ENCODE measurements around the gene FLOT1. TPM values are rescaled to one million over a fixed set of nuclear protein-coding genes. Genes with fewer than 3 reads are reported as not detected.

The FLOT1 gene, protein sequence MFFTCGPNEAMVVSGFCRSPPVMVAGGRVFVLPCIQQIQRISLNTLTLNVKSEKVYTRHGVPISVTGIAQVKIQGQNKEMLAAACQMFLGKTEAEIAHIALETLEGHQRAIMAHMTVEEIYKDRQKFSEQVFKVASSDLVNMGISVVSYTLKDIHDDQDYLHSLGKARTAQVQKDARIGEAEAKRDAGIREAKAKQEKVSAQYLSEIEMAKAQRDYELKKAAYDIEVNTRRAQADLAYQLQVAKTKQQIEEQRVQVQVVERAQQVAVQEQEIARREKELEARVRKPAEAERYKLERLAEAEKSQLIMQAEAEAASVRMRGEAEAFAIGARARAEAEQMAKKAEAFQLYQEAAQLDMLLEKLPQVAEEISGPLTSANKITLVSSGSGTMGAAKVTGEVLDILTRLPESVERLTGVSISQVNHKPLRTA
- 50.6 TPM for total RNA-seq

DNA sequence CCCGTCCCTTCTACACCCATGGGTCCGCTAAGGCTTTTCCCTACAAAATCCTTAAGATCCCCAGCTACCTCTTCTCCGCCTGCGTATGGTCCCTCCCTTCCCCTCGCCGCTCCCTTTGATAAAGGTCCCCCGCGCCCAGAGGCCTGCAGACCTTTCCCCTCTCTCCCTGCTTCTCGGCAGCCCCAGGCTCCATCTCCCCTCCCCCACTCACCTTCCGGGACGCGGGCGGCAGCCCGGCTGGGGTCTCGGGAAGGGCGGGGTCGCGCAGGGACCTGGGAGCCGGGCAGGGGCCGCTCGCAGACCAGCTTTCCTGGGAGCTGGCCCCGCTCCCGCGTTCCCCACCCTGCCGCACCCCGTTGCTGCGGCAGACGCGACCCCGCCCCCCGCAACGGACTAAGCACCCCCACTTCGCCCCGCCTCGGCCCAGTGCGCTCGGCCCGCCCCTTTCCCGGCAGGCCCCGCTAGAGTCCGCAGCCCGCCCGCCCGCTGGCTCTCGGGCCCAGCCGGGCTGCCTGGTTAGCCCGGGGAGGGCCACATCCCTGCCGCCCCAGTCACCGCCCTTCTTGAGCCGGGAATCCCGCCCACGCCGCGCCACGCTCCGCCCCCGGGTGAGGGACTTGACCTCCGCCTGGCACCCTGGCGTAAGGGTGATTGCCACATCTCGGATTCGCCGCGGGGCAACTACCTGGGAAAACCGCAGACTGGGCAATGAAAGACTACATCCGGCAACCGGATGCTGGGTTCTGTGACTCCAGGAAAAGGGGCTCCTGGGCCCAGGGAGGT, at the start of gene FLOT1:
Gene FLOT1 (minus strand): TSS at position 372 of the 783 bp plus-strand sequence. CDS start 498 bp downstream, outside the sequence.
- peak in 2 of 3 donors; percentile 78 to 87 for DNase-seq (ENCODE audit: low read depth in 2 of 3, low spot score in 2 of 3)

DNA sequence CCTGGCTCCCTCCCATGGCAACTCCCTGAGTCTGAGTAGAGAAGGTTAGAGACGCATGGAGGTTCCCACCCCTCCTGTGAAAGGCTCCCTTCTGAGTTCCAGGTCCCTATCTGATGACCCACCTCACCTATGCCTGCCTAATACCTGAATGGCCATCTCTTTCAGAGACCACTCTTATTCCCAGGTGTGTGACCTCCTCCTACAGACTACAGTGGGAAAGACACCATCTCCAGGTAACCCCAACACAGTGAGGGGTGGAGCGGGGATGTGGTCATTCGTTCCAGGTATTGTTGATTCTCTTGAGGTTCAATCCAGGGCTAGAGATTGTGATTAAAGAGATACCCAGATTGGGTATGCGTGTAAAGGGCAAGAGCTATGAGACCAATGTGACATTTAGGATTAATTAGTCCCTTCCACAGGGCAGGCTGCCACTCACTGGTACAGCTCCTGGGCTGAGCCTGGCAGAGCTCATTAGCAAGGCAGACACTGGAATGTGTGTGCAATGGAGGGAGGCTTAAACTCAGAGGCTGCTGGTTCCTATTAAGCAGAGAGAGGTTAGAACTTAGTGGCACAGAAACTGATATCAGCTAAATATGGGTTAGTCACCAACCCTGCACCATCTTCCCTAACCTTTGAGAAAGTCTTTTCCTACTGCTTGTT, 48.4 kb upstream of the FLOT1 start:
- no peak for DNase-seq (ENCODE audit: low read depth in 2 of 3, low spot score in 2 of 3)

DNA sequence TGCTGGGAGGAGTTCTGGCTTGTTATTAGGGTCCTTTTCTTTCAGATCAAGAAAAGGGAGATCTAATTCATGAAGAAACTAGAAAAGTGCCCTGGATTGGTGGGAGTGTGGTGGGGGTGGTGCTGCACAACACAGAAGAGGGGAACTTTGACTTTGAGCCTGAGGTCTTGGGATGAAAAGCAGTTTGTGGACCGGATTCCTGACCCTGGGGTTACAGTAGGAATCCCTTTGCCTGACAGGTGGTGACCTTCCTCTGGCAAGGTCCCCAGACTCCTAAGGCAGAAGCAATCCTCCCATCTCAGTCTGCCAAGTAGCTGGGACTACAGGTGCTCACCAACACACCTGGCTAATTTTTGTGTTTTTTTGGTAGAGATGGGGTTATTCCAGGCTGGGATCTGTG, 47.1 kb upstream of the FLOT1 start:
- DNase-seq (ENCODE audit: low read depth in 2 of 3, low spot score in 2 of 3), result no peak

DNA sequence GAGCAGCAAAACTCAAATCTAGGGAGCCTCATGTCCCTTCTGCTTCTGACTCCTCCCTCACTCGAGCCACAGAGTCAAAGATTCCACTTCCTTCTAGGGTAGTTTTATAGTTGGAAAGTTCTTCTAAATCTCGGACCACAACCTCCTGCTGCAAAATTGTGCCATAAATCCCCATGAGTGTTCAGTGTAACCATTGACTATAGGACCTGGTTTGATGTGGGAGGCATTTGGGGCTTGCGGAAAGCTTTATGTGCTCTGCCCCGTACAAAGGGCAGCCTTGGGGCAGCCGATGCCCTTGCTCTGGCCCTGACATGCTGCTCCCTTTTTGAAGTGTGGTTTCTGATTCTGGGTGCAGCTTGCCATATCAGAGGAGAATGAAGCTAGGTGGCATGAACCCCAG, 45.5 kb upstream of the FLOT1 start:
- peak in 1 of 3 donors; percentile 48 for DNase-seq (ENCODE audit: low read depth in 2 of 3, low spot score in 2 of 3)

DNA sequence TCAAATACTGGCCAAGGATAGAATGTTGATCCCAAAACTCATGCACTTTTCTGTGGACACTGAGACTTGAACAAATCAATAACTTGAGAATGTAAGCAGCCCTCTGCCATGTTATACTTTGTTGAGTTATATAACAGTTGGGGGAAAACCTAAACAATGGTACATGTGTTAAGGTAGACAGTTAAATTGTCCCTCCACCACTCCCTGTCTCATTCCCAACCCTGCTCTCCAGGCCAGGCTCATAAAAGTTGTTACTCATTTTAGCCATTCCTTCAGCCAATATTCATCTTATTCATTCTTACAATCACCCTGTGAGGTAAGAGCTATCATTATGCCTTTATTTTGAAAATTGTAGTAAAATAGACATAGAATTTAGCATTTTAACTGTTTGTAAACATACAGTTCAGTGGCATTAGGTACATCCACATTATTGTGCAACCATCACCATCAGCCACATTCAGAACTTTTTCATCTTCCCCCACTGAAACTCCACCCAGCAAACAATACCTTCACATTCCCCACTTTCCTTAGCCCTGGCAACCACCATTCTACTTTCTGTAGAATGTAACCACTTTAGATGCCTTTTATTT, 40.0 kb upstream of the FLOT1 start:
- DNase-seq (ENCODE audit: low read depth in 2 of 3, low spot score in 2 of 3), result no peak

DNA sequence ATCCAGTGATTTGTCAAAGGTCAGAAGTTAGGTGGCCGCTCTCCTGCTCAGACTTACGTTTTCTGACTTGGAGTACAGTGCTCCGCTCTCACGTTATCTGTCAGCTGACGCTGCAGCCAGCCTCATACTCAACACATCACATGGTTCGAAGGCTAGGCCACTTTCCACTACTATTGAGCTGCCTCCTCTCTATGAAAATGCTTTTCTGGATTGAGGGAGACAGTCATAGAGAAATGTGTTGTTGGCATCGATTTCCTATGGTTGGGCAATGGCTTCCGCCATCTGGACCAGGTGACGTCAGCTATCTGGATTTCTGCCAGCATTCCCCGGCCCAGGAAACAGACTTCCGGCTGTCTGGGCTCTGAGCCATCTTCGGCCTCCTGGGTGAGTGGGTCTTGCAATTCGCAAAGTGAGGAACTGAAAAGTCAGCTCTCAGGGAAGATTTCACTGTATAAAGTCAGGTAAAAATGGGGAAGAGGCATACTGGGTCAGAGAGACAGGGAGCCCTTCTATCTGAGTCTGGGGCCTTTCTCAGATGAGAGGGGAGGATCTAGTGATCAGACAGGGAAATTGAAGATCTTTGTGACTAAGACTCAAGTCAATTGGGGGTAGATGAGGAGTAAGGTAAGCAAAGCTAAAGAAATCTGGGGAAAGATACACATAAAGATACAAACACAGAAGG, 39.4 kb upstream of the FLOT1 start:
- DNase-seq (ENCODE audit: low read depth in 2 of 3, low spot score in 2 of 3), result peak in 2 of 3 donors; percentile 86 to 89

DNA sequence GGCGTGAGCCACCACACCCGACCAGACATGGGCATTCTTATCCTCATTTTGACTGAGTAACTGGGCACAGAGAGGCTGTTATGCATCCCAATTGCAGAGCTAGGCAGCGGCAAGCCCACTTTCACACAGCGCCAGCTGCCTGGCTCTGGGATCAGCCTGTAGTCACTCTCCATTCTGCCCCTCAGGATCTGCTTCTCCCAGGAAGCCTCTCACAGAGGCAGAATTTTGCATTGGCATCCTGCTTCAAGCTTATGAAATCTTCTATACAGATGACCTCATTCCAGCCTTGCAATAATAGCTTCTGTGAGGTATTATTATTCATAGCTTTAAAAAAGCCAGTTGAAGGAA, 38.9 kb upstream of the FLOT1 start:
- DNase-seq (ENCODE audit: low read depth in 2 of 3, low spot score in 2 of 3), result no peak

DNA sequence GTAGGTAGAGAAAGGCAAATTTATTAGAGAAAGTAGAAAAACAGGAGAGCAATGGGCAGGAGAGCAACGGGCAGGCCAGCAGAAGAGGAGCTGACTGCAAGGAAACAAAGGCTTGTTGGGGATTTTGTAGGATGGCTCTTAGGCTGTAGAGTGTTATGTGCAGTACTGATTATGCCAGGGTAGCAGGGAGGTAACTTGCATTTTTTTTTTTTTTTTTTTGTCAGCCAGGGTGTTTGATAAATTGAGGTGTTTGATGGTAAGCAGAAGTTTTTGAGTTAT, 38.1 kb upstream of the FLOT1 start:
- DNase-seq (ENCODE audit: low read depth in 2 of 3, low spot score in 2 of 3), result no peak

DNA sequence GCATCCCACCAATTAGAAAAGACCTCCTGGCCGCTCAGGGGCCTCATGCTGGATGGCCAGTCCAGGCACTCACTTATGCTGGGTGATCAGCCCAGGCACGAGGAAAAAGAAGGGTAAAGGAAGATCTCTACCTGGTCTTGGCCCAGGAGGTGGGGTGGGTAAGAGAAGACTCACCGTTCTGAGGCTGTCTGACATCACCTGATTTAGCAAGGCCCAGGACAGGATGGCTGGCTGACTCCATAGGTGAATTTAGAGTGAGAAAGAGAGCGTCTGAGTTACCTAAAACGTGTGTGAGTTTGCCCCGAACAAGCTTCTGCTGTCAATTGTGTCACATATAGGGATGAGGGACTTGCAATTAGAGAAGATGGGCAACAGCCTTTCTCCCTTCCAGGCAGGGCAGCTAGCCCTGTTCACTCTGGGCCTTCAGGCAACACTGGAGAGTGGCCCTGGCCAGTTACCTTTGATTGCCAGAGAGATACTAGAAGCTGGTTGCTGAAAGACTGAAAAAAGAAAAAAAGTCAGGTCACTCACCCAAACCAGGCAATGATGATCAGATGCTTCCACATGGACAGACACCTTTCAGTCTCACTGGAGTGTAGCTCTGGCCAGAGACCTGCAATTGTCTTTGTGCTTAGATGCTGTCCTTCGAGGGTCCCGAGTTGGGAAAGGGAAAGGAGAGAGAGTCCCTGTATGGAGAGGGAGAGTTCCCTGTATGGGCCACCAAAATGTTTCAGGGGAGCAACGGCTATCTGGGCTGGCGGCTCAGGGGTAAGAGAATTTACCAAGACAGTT, 37.6 kb upstream of the FLOT1 start:
- DNase-seq (ENCODE audit: low read depth in 2 of 3, low spot score in 2 of 3), result no peak

DNA sequence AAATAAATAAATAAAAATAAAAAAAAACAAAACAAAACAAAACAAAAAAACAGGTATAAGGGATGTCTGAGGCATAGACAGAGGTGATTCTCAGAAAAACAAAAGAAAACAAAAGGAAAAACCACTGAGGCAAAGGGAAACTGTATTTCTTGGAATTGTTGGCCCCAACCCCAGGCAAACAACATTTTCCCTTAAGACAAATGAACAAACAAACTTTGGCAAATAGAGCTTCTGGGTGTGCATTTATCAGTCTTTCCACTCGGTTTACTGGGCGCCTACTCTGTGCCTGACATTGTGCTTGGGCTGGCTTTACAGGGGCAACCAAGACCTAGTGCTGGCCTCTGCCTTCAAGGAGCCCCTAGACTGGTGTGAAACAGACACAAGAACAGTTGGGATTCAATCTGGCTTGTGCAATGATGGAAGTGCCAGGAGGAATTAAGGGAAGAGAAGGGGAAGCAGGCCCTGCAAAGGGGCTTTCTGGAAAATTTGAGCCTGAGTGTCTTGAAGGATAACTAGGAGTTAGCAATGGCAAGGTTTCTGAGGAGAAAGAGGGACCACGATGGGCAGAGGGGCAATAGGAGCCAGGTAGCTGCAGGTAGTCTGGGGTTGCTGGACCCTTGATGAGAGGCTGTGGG, 35.6 kb upstream of the FLOT1 start:
- DNase-seq (ENCODE audit: low read depth in 2 of 3, low spot score in 2 of 3), result no peak

DNA sequence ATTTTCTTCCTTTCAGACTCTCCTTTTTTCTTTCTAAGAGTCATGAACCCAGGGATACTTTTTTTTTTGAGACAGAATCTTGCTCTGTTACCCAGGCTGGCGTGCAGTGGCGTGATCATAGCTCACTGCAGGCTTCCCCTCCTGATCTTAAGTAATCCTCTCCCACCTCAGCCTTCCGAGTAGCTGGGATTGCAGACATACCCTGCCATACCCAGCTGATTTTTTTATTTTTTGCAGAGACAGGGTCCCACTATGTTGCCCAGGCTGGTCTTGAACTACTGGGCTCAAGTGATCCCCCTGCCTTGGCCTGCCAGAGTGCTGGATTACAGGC, 34.6 kb upstream of the FLOT1 start:
- DNase-seq (ENCODE audit: low read depth in 2 of 3, low spot score in 2 of 3), result no peak

DNA sequence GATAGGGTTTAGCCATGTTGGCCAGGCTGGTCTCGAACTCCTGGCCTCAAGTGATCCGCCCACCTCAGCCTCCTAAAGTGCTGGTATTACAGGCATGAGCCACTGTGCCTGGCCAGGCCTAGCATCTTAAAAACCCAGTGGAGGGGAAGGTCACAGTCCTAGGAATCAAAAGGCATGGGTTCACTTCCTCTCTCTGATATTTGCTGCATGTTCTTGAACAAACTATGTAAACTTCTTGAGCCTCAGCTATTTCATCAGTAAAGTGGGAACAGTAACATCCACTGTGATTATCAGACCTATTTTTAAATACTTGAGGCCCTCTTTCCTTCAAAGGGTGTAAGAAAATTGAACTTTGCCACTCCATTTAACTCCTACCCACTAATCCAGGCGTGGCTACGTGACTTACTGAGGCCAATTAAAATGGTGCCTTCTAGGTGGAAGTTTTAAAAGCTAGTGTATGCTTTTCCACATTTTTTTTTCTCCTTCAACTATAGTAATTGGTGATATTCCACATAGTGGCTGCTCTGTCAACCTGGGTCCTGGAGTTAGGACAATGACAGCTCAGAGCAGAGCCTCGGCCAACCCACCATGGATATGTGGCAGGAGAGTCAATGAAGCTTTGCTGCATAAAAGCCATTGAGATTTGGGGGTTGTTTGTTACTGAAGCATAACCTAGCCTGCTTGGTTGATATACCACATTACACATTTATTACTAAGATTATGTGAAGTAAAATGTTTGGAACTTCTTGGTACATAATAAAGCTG, 34.1 kb upstream of the FLOT1 start:
- no peak for DNase-seq (ENCODE audit: low read depth in 2 of 3, low spot score in 2 of 3)

DNA sequence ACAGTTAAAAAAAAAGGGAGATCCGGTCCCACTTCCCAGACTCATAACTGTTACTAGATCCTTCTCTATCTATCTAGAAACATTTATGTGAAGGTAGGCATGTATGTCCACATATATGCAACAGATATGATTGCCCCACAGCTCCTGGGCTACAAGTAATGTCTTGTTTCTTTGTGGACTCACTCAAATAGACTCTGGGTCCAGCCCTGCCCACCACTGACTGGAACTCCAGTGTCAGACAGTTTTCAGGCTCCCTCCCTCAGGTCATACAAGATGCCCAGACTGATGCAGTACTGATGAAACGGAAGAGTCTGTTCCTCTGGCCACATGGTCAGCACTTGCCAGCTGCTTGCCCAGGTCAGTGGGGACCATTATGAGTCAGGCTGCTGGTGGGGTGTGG, 32.6 kb upstream of the FLOT1 start:
- DNase-seq (ENCODE audit: low read depth in 2 of 3, low spot score in 2 of 3), result no peak

DNA sequence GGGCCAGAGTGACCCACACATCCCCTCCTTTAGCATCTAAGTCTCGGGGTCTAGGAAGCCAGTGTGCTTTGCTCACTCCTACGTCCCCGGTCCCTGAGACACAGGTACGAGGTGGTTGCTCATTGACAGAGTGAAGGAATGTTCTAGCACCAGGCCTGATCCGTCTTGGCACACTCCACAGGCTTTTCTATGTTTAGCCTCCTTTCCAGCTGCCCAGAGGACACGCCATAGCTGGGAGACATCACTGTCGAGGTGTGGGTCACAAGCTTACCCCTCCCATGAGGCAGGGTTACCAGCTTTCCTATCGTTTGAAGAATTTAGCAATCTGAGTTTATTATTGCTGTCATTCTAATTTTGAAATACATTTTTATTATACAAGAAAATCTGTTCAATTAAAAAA, 32.2 kb upstream of the FLOT1 start:
- no peak for DNase-seq (ENCODE audit: low read depth in 2 of 3, low spot score in 2 of 3)

DNA sequence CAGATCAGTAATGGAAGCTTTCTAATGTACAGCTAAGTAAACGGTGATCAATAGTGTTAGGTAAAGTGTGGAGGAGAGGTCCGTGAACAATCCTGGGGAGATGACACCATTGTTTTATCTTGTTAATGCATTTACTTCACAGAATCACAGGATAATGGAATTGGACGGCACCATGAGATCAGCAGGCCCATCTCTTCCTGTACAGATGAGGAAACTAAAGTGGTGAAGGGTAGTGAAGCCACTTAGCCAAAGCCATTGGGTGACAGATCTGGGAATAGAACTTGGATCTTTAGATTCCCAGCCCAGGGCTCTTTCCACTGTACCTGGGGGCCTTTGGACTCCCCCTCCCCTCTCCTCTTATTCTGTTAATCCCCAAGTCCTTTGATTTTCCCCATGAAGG, 28.1 kb upstream of the FLOT1 start:
- DNase-seq (ENCODE audit: low read depth in 2 of 3, low spot score in 2 of 3), result no peak

DNA sequence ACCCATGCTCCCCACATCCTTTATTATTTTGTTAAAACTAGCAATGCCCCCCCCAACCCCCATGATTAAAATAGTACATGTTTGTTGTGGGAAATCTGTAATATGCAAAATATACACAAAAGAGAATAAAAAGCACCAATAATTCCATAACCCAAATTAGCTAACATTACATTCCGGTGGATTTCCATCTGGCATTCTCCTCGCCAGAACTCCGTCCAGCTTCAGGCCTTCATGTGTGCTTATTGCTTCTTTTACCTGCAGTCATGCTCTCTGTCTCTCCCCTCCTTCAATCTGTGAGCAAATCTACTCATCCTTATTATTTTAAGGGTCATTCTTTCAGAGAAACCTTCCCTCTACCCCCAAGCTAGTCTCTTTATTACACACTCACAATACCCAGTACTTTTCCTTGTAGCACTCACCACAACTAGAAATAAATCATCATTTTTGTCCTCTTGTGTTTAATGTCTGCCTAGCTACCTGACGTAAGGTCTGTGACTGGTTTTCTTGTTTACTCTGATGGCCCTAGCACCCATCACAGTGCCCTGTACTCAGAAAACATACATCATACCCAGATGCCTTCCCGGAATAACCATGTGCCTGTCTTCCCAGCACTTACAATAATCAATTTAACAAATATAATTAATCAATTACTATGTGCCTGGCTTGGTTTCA, 27.5 kb upstream of the FLOT1 start:
- no peak for DNase-seq (ENCODE audit: low read depth in 2 of 3, low spot score in 2 of 3)

DNA sequence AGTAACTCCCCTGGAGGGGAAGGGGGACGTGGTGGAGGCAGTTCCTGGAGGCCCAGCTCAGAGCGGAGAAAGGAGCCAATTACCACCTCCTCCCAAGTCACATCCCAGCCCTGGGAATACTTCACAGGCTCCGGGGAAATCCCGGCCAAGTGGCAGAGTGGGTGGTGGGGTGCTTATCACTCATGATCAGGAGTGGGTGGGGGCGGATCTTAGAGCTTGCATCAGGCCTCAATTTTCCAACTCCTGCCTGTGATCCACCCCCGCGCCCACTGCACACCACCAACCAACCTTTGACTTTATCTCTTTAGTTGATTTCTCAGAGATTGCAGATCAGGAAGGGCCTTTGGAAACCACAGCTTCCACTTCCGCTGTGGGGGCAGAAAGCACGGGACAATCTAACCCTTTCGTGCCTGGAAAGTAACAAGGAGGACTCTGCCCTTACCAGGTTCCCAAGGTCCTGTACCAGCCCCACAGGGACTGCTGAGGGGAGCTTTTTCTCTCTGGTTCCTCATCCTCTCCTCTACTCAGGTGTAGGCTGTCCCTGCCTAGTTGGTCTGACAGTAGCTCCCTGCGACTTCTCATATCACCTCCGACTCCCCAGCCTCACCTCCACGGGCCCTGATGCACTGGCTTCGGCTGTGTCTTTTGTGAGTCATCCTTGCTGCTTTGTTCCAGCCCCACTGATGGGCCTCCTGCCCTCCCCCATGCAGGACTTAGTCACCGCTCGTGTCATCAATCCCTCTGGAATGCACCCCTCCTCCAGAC, 26.8 kb upstream of the FLOT1 start:
- DNase-seq (ENCODE audit: low read depth in 2 of 3, low spot score in 2 of 3), result peak in 2 of 3 donors; percentile 47 to 58

DNA sequence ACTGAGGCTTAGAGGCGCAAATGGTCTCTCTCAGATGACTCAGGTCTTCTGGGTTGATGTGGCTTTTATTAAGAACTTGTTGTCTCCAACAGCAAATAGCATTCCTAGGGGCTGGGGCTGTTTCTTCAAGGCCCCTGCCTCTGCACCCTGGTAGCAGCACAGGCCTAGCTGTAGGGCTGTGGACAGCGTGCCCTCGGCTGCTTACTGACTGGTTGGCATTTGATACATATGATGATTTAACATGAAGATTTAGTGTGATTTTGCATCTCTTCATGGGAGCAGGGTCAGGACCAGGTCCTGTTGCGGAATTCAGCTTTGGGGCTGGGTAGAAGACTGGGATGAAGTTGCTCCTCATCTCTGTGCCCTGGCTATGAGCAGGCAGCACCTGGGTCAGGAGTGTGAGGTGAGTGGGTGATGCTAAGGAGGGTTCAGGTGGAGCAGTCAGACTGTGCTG, 26.2 kb upstream of the FLOT1 start:
- no peak for DNase-seq (ENCODE audit: low read depth in 2 of 3, low spot score in 2 of 3)
